Measurements from ENCODE around the gene DPYD.

DPYD gene

DNA sequence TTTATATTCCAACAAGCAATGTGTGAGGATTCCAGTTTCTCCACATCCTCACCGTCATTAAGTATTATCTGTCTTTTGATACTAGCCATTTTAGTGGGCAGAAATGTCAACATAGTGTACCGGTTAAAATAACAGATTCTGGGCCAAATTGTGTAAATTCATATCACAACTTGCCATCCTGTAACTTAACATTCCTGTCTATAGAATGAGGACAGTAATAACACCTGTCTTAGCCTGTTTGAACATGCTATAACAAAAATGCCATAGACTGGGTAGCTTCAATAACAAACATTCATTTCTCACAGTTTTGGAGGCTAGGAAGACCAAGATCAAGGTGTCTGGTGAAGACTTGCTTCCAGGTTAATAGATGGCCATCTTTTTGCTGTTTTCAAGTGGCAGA, 708.2 kb downstream of the DPYD start:
- no peak for DNase-seq (ENCODE audit: low read depth in 1 of 2, low spot score in 1 of 2)

DNA sequence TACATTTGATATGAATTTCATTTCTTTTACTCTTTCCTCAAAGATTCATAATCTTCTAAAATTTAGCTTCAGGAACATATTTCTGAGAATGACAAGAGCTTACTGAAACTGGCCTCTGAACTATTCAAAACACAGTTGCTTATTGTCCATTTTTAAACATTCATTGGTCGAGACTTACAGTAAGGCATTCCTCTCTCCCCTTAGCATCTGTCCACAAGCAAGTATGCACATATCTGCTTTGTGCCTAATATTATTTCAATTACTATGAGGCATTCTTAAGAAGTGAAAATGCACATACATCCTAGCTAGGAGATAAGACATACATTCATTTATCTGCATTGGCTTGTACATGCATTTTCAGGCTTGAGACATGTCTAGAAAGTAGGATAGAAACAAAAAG, 710.5 kb downstream of the DPYD start:
- DNase-seq (ENCODE audit: low read depth in 1 of 2, low spot score in 1 of 2): no peak

DNA sequence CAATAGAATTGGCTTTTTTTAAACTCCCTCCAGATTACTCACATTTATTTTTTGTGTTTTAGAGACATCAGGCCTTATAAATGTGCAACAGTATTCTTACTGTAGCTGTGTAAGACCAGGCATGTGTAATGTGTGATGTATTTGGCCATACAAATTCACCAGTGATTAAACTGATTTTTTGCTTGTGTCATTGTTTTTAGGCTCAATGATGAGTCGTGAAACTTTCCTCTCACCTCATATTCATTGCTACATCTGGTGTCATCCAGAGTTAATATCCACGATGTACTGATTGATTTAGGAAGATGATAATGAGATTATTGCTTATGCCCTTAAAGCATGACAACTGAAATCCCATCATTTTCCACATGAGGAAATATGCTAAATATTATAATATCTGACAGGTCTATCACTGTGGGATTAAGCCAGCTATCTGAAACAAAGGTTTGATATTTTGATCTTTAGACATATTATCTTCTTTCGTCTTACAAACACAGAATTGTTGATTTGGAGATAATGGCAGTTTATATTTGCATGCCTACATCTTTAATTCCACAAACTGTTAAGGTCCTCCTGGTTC, 711.4 kb downstream of the DPYD start:
- DNase-seq (ENCODE audit: low read depth in 1 of 2, low spot score in 1 of 2): no peak

DNA sequence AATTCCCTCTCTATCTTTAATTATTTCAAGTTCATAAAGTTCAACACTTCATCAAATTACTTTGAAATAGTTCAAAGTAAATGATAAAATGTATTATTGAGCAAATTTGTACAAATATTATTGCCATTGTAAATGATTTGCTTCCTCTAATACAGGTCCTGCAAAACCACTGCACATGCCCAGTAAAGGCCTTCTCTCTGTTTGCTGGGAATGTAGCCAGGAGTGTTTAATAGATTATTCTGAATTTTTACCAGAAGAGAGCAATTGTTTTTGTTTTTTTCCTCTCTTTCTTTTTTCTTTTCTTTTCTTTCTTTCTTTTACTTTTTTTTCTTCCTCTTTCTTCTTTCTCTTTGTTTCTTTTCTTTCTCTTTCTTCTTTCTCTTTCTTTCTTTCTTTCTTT, 713.0 kb downstream of the DPYD start:
- DNase-seq (ENCODE audit: low read depth in 1 of 2, low spot score in 1 of 2): no peak

DNA sequence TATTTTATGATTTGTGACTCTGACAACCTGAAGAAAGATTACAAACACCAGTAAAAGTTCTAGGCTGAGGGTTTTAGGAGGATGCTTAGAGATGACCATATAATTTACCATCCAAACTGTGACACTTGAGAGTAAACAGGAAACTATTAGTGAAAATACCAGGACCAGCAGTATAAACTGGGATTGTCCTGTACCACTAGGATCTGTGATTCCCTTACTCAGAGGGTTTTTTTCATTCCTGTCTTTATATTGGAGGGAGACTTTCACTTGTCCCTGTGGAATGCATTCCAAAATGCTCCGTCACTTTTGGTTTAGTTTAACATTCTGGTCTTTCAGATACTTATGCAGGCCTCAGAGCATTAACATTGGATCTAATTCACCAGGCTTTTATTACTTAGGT, 716.4 kb downstream of the DPYD start:
- DNase-seq (ENCODE audit: low read depth in 1 of 2, low spot score in 1 of 2): no peak

DNA sequence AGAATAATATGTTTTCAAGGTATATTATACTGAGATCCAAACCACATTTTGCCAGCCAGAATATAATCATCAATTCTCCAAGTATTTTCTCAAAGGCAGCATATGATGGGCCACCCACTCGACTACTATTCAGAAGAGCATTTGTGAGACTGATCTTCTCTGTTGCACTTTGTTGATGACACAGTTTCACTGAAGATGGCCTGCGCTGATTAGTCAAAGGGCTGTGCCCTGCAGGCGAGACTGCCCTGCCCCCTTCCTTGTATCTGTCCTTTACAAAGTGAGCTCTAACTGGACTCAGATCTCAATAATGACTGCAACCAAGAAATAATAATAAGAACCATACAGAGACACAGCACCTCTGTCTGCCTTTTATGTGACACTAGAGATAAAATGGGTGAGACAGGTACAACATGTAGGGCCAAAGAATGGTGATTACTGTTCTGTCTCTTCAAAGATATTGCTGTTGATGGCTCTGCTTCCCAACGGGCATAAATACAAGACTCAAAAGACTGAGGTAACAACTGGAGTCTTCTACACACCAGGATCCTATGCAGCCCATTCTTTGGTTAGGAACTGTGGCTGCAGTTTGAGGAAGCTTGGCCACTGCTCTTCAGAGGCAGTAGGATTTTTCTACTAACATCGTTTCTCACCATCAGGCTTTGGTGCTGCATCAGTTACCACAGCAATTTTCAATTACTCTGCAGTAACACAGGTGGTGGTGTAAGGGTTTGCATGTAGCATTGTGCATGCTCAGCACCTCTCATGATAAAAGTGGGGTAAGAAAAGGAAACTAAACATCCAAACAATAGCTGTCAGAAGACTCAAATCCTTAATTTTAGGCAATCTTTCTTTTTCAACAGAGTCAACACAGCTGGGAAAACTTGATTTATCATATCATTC, 718.1 kb downstream of the DPYD start:
- no peak for DNase-seq (ENCODE audit: low read depth in 1 of 2, low spot score in 1 of 2)

DNA sequence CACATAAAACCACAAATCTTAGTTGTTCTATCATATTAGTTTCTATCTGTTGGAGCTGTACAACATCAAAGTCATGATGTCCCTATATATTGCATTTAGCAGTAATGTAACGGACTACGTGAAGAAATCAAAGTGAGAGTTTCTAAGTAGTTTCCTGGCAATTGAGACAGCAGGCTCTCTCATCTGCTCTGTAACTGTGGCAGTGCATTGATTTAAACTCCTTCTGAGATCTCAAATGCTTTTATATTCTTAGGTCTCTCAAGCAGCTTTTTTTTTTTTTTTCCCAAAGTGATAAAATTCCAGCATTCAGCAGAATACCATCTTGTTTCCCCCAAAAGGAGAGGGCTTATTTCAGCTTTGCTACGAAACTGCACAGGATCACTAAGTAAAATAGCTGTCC, 719.2 kb downstream of the DPYD start:
- no peak for DNase-seq (ENCODE audit: low read depth in 1 of 2, low spot score in 1 of 2)

DNA sequence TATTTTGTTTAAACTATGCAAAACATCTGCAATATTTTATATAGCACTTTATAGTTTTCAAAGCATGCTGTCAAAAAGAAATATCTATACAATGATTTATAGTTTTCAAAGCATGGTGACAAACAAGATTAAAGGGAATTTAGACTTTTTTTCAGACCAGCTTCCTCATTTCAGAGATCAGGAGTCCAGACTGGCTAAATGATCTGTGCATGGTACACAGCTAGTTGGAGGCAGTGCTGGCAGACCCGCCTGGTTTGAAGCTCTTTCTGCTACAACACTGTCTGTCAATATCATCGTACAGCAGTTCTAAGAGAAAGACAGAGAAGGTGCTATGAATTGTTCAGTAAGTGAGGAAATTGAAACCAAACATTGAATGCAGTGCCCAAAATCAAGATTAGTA, 720.2 kb downstream of the DPYD start:
- DNase-seq (ENCODE audit: low read depth in 1 of 2, low spot score in 1 of 2): no peak

DNA sequence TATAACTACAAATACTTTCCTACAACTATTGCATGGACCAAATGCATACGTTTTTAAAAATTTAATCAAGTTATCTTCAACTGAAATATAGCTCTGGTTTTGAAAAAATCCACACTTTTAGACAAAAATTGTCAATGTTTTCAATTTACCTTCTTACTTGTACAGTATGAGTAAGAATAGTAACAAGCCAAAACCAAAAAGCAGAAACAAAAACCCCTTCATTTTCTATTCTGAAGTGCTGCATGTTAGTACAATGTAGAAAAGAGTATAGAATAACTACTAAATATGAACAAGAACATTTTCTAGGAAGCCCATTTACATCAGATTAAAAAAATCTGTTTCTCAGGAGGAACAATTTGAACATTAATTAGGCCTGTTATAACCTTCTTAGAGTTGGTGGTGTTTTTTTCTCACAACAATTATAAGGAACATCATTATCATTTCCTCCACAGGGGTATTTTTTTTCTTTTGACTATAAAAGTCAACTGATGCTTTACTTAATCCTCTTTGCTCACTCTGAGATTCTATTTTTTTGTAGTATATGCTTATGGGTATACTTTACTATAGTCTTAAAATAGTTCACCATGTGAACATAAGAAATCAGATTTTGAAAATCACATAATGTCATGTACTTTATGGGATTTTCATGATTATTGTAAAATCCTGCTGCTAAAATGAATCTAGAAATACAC, 723.9 kb downstream of the DPYD start:
- no peak for DNase-seq (ENCODE audit: low read depth in 1 of 2, low spot score in 1 of 2)

DNA sequence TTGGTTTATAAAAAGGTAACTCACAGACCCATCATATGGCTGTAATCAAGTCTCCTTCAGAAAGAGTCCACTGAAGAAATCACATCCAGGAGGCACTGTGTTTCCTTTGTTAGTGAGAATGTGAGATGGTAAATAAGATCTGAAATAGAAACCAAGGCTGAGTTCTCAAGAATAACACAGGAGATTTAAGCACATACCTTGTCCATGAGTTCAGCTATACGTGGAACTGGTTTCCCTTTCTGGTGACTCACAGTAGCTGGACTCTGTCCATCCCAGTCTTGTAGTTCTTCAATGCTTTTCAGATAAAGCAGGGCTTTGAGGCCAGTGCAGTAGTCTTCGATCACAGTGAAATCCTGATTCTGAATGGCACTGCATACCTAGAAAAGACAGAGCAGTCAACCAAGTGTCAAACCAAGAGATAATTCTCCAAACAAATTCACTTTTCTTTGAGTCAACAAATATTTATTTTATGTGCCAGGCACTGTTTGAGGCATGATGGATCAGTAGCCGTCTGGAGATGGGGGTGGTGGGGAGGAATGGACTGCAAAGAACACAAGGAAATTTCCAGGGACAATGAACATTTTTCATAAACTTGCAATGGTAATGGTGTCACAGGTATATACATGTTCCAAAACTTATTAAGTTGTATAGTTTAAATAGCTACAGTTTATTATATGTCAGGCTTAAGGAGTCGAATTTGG, 727.8 kb downstream of the DPYD start:
- DNase-seq (ENCODE audit: low read depth in 1 of 2, low spot score in 1 of 2): no peak

DNA sequence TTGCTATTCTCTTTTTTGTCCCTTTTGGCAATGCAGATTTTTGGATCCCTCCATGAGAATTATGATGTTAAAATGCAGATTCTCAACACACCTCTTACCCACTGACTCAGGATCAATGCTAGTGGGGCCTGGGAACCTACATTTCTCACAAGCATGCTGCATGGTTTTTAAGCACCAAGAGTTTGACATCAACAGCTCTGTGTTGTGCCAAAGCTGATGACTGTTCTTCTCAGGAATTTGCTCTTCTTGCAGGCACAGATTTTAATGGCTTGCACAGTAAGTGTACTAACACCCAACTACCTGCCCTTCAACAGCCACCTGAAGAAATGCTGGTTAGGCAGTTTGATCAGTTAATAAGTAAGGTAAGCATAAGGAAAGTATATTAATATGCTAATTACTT, 730.5 kb downstream of the DPYD start:
- DNase-seq (ENCODE audit: low read depth in 1 of 2, low spot score in 1 of 2): no peak

DNA sequence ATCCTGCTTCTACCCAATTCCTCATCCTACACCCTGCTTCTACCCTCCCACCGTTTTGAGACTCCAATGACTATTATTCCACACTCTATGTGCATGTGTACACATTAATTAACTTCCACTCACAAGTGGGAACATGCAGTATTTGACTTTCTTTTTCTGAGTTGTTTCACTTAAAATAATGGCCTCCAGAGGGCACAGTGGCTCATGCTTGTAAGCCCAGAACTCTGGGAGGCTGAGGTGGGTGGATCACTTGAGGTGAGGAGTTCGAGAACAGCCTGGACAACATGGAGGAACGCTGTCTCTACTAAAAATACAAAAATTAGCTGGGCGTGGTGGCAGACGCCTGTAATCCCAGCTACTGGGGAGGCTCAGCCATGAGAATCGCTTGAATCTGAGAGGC, 734.5 kb downstream of the DPYD start:
- DNase-seq (ENCODE audit: low read depth in 1 of 2, low spot score in 1 of 2): no peak

DNA sequence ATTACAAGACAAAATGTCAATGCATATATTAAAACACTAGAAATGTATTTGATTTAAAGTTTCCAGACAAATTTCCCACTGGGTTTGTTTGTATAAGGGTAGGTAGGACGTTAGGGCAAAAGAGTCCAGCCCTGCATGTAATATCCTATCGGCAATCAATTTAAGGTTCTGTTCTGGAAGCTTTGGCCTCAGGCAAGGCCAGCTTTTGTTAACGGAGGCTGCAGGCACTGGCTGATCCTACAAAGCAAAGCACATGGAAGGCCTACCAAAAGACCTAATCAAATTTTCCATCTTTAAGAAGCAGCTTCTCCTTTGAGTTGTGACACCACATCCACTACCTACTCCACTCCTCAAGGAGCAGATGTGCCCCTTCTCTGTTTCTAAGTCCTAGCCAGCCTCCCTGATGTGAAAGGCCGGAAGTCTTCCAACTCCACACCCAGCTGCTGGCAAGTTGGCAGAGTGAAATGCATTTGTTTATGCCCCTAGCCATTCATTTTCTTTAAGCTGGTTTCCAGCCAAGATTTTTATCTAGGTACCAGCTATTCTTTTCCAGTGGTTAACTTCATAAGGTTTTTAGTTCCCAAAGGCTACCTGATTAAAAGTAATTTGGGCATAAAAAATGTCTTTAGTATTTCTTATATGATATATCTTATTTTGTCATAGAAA, 746.7 kb downstream of the DPYD start:
- no peak for DNase-seq (ENCODE audit: low read depth in 1 of 2, low spot score in 1 of 2)

DNA sequence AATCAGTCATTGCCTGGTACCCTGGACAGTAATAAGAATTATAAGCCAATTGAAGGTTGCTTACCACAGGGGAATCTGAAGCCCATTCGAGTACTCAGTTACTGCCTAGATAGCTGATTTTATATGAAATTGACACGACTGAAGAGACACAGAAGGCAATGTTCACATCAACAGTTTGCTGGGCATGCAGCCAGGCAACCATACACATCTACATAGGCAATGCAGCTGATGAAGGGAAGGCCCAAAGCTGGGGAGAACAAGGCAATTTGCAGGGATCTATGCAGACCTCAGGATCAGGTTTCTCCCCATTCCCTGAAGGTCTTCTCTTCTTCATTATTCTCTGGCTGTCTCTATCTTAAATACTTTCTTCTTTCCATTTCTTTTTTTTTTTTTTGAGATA, 750.5 kb downstream of the DPYD start:
- no peak for DNase-seq (ENCODE audit: low read depth in 1 of 2, low spot score in 1 of 2)

DNA sequence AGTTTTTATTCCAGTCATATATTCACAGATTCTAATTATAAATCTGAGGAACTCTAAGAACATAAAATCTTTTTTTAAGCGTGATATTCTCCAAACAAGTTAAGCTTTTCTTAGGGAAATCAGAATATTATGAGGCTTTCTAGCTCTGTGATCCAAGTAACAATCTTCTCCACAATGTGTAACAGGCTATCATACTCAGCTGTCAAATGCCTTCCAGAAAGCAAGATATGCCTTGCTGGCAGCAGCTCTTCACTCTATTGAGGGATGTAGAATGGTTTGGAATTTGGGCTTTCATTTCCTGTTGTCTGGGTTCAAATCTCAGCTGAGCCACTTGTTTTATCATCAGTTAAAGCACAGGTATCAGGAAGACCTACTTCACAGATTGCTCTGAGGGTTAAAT, 752.8 kb downstream of the DPYD start:
- no peak for DNase-seq (ENCODE audit: low read depth in 1 of 2, low spot score in 1 of 2)

DNA sequence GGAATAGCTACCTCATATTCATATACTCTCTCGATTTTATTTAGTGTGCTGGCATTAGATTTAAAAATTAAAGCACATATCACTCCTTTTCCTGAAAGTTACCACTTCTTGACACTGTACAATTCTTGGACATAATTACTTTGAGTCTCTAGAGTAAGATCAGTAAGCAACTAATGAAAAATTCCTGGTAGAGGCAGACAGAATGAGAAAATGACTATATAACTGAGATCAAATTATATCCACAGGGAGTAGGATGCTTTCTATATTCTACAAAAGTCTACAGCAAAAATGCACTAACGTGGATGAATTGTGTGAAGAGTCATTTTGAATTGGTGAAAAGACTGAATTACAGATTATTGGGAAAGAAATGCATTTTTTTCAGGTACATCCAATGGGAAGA, 753.6 kb downstream of the DPYD start:
- no peak for DNase-seq (ENCODE audit: low read depth in 1 of 2, low spot score in 1 of 2)

DNA sequence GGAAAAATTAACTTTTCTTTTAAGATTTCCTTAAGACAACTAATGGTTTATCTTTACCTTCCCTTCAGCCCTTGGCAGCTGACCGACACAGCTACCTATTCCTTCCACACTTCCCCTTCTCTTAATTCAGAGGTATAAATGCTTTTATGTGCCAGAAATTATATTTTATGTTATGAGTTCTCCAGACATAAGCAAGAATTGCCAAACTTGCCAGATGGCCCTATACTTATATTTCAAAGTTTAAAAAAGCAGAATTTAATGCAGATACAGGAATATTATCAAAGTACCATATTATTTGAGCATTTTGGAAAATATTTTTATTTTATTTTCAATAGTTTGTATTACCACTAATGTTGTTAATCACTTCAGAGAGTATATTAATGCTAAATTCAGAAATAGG, 754.2 kb downstream of the DPYD start:
- no peak for DNase-seq (ENCODE audit: low read depth in 1 of 2, low spot score in 1 of 2)

DNA sequence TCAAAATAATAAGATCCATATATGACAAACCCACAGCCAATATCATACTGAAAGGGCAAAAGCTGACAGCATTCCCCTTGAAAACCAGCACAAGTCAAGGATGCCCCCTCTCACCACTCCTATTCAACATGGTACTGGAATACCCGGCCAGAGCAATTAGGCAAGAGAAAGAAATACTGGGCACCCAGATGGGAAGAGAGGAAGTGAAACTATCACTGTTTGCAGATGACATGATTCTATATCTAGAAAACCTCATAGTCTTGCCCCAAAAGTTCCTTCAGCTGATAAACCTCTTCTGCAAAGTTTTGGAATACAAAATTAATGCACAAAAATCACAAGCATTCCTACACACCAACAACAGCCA, 756.6 kb downstream of the DPYD start:
- DNase-seq (ENCODE audit: low read depth in 1 of 2, low spot score in 1 of 2): no peak

DNA sequence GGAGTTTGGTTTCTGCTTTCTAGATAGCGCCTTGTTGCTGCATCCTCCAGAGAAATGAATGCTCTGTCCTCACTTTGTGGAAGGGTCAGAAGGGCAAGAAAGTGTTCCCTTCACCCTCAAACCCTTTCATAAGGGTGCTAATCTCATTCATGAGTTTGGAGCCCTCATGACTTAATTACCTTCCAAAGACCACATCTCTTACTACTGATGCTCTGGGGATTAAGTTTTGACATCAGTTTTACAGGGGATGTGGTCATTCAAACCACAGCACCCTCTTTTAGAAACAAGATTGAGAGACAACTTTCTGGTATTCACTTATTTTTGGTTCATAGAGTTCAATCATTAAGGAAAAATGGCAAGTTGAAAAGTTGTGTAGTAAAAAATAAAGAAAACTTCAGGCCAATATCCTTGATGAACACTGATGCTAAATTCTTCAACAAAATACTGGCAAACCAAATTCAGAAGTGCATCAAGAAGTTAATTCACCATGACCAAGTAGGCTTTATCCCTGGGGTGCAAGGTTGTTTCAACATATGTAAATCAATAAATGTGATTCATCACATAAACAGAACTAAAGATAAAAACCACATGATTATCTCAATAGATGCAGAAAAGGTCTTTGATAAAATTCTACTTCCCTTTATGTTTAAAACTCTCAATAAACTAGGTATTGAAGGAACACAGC, 757.1 kb downstream of the DPYD start:
- no peak for DNase-seq (ENCODE audit: low read depth in 1 of 2, low spot score in 1 of 2)

DNA sequence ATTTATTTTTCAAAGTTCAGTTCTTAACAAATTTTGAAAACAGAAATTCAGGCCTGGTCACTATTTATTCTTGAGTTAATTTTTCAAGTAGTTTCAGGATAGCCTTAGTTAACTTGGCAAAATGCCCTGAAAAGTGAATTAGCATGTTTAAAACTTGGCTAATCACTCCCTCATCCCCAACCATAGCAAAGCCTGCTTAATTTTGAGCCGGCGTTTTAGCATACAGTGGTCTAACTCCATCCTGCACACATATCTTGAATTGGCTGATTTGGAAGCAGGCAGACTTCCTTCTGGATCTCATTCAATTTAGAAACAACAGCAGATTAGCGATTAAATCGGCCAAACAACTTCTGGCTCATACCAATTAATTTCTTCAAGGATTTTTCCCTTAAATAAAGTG, 760.0 kb downstream of the DPYD start:
- DNase-seq (ENCODE audit: low read depth in 1 of 2, low spot score in 1 of 2): no peak

DNA sequence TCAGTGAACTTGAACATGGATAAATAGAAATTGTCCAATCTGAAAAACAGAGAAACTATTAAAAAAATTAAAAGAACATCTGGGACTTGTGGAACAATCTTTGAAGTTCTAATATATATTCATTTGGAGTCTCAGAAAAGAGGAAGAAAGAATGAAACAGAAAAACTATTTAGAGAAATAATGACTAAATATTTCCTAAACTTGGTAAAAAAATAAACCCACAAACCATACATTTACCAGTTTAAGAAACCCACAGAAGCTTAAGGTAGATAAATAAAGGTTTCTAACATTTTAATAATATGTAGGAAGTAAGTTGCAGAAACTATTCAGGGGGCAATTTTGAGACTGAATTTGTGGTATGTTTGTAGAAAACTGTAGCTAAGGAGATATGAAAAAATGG, 761.5 kb downstream of the DPYD start:
- no peak for DNase-seq (ENCODE audit: low read depth in 1 of 2, low spot score in 1 of 2)

Measured in activated T-helper 1 cell treated with anti-CD3 and anti-CD28 coated beads, Interleukin-2, amount 50 U/mL, for 16 hours (primary cell).